SK-N-SH (cell line): Measurements from ENCODE around the gene HOMER2. TPM values are rescaled to one million over a fixed set of nuclear protein-coding genes. Genes with fewer than 3 reads are reported as not detected.

ENCODE experiments used
- CTCF ChIA-PET: fragments of 300-600, 350-600 bp; formaldehyde crosslinking; extraction: SDS; loops from one replicate; lab custom pipeline; 2021; lab: Yijun Ruan, JAX
- POLR2A ChIA-PET: fragments of 350-600 bp; sonication (Branson Sonifier 250); formaldehyde crosslinking; extraction: SDS; loops from one replicate; lab custom pipeline; 2020; ENCODE audit warnings: antibody characterized with exemption, inconsistent platforms; lab: Yijun Ruan, JAX
- DNase-seq: peaks from one replicate; pipeline ENCODE4 v3.0.0; 2012
- H2AFZ ChIP-seq: fragments of 200-600 bp; sonication (generic); 2 replicates; pipeline ENCODE4 v1.8.1; 2016; ENCODE audit warnings: antibody characterized with exemption, mild to moderate bottlenecking, low read depth
- H3F3A ChIP-seq: fragments of 200-600 bp; sonication (generic); replicated peaks from 2 replicates; pipeline ENCODE3; 2016; ENCODE audit warnings: antibody characterized with exemption, mild to moderate bottlenecking; ENCODE audit not compliant: insufficient read depth
- H3K27ac ChIP-seq, 2 experiments: fragments of 200-500 bp in 1 of 2; fragments of 200-600 bp in 1 of 2; sonication (Bioruptor generic) in 1 of 2; sonication (generic), shearing (Covaris generic) in 1 of 2; 2 replicates each; pipeline versions ENCODE4 v1.5.1 to v1.6.1; 2014 to 2016; ENCODE audit warnings: low read depth in 2 of 2, inconsistent platforms in 1 of 2, low read length in 1 of 2, mild to moderate bottlenecking in 1 of 2, mixed read lengths in 1 of 2
- H3K27me3 ChIP-seq: fragments of 200-600 bp; sonication (generic), shearing (Covaris generic); 2 replicates; pipeline ENCODE4 v1.6.1; 2016; ENCODE audit warnings: mixed run types; ENCODE audit not compliant: insufficient read depth
- H3K36me3 ChIP-seq, 2 experiments: fragments of 200-500 bp in 1 of 2; fragments of 200-600 bp in 1 of 2; sonication (Bioruptor generic) in 1 of 2; sonication (generic) in 1 of 2; replicated peaks in 1 of 2; 2 replicates each; pipeline versions ENCODE3 to v1.5.1; 2014 to 2016; ENCODE audit warnings: low read length in 1 of 2, mild to moderate bottlenecking in 1 of 2; ENCODE audit not compliant: insufficient read depth in 2 of 2, control insufficient read depth in 1 of 2
- H3K4me1 ChIP-seq, 2 experiments: fragments of 200-500 bp in 1 of 2; fragments of 200-600 bp in 1 of 2; sonication (Bioruptor generic) in 1 of 2; sonication (generic), shearing (Covaris generic) in 1 of 2; 2 replicates each; pipeline versions ENCODE4 v1.5.1 to v1.6.1; 2014 to 2016; ENCODE audit warnings: low read depth in 1 of 2, low read length in 1 of 2, mixed run types in 1 of 2; ENCODE audit not compliant: insufficient read depth in 2 of 2, control insufficient read depth in 1 of 2
- H3K4me2 ChIP-seq: fragments of 200-600 bp; sonication (generic), shearing (Covaris generic); 2 replicates; pipeline ENCODE4 v1.6.1; 2017; ENCODE audit warnings: mixed run types
- H3K4me3 ChIP-seq, 2 experiments: fragments of 200-500 bp in 1 of 2; fragments of 200-600 bp in 1 of 2; sonication (Bioruptor generic) in 1 of 2; sonication (generic), shearing (Covaris generic) in 1 of 2; 2 replicates each; pipeline versions ENCODE4 v1.5.1 to v1.8.1; 2014 to 2016; ENCODE audit warnings: low read depth in 2 of 2, inconsistent platforms in 1 of 2, low read length in 1 of 2, mild to moderate bottlenecking in 1 of 2, mixed read lengths in 1 of 2, moderate library complexity in 1 of 2
- H3K79me2 ChIP-seq: fragments of 200-600 bp; sonication (generic); 2 replicates; pipeline ENCODE4 v1.8.1; 2017; ENCODE audit warnings: mild to moderate bottlenecking; ENCODE audit not compliant: insufficient read depth
- H3K9ac ChIP-seq: fragments of 200-600 bp; sonication (generic); 2 replicates; pipeline ENCODE4 v1.6.1; 2017; ENCODE audit warnings: mixed run types
- H3K9me2 ChIP-seq: fragments of 200-600 bp; sonication (generic); 2 replicates; pipeline ENCODE4 v1.6.1; 2017; ENCODE audit warnings: mixed run types
- H3K9me3 ChIP-seq: fragments of 200-600 bp; sonication (generic); 2 replicates; pipeline ENCODE4 v1.6.1; 2017; ENCODE audit warnings: mixed run types, mild to moderate bottlenecking, moderate library complexity
- H4K20me1 ChIP-seq: fragments of 200-600 bp; sonication (generic); 2 replicates; pipeline ENCODE4 v1.6.1; 2017; ENCODE audit warnings: mild to moderate bottlenecking, mixed run types; ENCODE audit not compliant: insufficient read depth
- CHD2 ChIP-seq: fragments of 150-350 bp; IDR thresholded peaks from 2 replicates; pipeline ENCODE4 v1.6.1; 2018; ENCODE audit warnings: low read length; ENCODE audit not compliant: partially characterized antibody
- EP300 ChIP-seq, 2 experiments: IDR thresholded peaks; 2 replicates each; pipeline versions ENCODE4 v1.4.0 to v1.6.1; 2012; ENCODE audit warnings: borderline replicate concordance in 1 of 2, low read depth in 1 of 2, low read length in 1 of 2
- FOSL2 ChIP-seq: IDR thresholded peaks from 2 replicates; pipeline ENCODE4 v1.4.0; 2012; ENCODE audit warnings: low read depth, mild to moderate bottlenecking, moderate library complexity, borderline replicate concordance
- FOXM1 ChIP-seq: IDR thresholded peaks from 2 replicates; pipeline ENCODE4 v1.4.0; 2012; ENCODE audit warnings: low read depth, mild to moderate bottlenecking
- JUND ChIP-seq: IDR thresholded peaks from 2 replicates; pipeline ENCODE4 v1.4.0; 2012
- NFIC ChIP-seq: IDR thresholded peaks from 2 replicates; pipeline ENCODE4 v1.4.0; 2012; ENCODE audit warnings: borderline replicate concordance
- NRF1 ChIP-seq: IDR thresholded peaks from 2 replicates; pipeline ENCODE4 v1.6.1; 2012; ENCODE audit warnings: low read depth, mild to moderate bottlenecking, low read length
- RAD21 ChIP-seq: IDR thresholded peaks from 2 replicates; pipeline ENCODE4 v1.6.1; 2012; ENCODE audit warnings: mild to moderate bottlenecking, low read length
- RCOR1 ChIP-seq: fragments of 150-350 bp; IDR thresholded peaks from 2 replicates; pipeline ENCODE4 v1.6.1; 2017; ENCODE audit warnings: antibody characterized with exemption, low read length
- SMC3 ChIP-seq: IDR thresholded peaks from 2 replicates; pipeline ENCODE4 v1.6.1; 2012; ENCODE audit warnings: low read depth, low read length, improper control_type of control experiment
- TEAD4 ChIP-seq: IDR thresholded peaks from 2 replicates; pipeline ENCODE4 v1.4.0; 2012; ENCODE audit warnings: mild to moderate bottlenecking, borderline replicate concordance; ENCODE audit not compliant: insufficient read depth
- YY1 ChIP-seq: IDR thresholded peaks from 2 replicates; pipeline ENCODE4 v1.4.0; 2012; ENCODE audit warnings: low read depth, mild to moderate bottlenecking
- WGBS: methylation state at CpG from one replicate; pipeline ENCODE4 v1.1.6; 2017; ENCODE audit warnings: low lambda C conversion rate; 5-methylcytosine and 5-hydroxymethylcytosine counted together
- polyA plus RNA-seq, 3 experiments: library from polyadenylated mRNA; depleted of rRNA; stranded (reverse); fragments of >200 nt; gene quantifications; 2 replicates each; pipeline ENCODE4 v1.2.3, GENCODE V29; 2012
- TF ChIP-seq, protein P1 (sequence below): fragments of 200-600 bp; sonication (generic); IDR thresholded peaks from 2 replicates; pipeline ENCODE4 v1.6.1; 2017; ENCODE audit warnings: antibody characterized with exemption, mild to moderate bottlenecking, moderate library complexity
- TF ChIP-seq, protein P2 (sequence below): fragments of 150-350 bp; IDR thresholded peaks from 2 replicates; pipeline ENCODE4 v1.6.1; 2017; ENCODE audit warnings: antibody characterized with exemption, low read length, low read depth, borderline replicate concordance
- TF ChIP-seq, protein P3 (sequence below): IDR thresholded peaks from 2 replicates; pipeline ENCODE4 v1.6.1; 2012; ENCODE audit warnings: mild to moderate bottlenecking, low read depth, low read length, moderate library complexity
- TF ChIP-seq, protein P4 (sequence below): IDR thresholded peaks from 2 replicates; pipeline ENCODE4 v1.4.0; 2012; ENCODE audit warnings: low read depth
- TF ChIP-seq, protein P5 (sequence below): IDR thresholded peaks from 2 replicates; pipeline ENCODE4; 2012

Gene HOMER2
- polyA plus RNA-seq, 1 of the 3 experiments (the other 2 are of a cell fraction): 7.3 TPM

DNA sequence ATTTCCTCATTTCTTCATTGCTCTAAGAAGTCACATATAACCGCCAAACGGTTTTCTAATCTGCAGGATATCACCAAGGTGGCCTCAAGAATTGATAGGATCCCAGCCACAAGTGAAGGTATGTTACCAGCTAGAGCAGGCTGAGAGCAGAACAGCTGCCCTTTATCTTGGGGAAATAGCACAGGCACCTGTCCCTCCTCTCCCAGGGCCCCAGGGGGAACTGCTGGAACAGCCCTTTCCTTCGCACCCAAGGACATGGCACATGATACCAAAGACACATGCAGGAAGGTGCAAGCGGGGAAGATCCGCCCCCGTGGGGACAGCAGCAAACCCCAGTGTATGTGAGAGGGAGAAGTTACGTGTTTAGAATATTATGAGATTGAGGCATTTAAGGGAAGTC is 35.3 kb downstream of the HOMER2 start:
- Histone ChIP-seq H2AFZ (no peak overlapping the region), H4K20me1 (no peaks in the 10 kb centered on the region), H3K27ac (no peak overlapping the region), H3K4me3 (no peak overlapping the region), H3K9me2 (no peaks in the 10 kb centered on the region), H3K27me3 (no peaks in the 10 kb centered on the region), H3K4me1 (peaks cover 0 to 2% of the 10 kb centered on the region in 2 experiments; a peak in 1 of 4 replicates), H3K4me2 (no peak overlapping the region), H3K9ac (no peak overlapping the region), H3F3A (no peaks in the 10 kb centered on the region), H3K79me2 (no peaks in the 10 kb centered on the region), H3K9me3 (no peaks in the 10 kb centered on the region), H3K36me3 (no peaks in the 10 kb centered on the region)
- WGBS: 86% methylated on average over 7 of the region's 7 CpGs
- TF ChIP-seq CHD2 (no peak), NRF1 (no peak), FOXM1 (no peak), SMC3 (no peak), TEAD4 (no peak), FOSL2 (no peak), EP300 (IDR thresholded peaks at IDR 0.05; ENCODE audit: borderline replicate concordance in 1 of 2, low read depth in 1 of 2, low read length in 1 of 2) (no peak), JUND (no peak), RCOR1 (no peak), YY1 (no peak), NFIC (no peak), RAD21 (no peak)
- TF ChIP-seq, protein P1, sequence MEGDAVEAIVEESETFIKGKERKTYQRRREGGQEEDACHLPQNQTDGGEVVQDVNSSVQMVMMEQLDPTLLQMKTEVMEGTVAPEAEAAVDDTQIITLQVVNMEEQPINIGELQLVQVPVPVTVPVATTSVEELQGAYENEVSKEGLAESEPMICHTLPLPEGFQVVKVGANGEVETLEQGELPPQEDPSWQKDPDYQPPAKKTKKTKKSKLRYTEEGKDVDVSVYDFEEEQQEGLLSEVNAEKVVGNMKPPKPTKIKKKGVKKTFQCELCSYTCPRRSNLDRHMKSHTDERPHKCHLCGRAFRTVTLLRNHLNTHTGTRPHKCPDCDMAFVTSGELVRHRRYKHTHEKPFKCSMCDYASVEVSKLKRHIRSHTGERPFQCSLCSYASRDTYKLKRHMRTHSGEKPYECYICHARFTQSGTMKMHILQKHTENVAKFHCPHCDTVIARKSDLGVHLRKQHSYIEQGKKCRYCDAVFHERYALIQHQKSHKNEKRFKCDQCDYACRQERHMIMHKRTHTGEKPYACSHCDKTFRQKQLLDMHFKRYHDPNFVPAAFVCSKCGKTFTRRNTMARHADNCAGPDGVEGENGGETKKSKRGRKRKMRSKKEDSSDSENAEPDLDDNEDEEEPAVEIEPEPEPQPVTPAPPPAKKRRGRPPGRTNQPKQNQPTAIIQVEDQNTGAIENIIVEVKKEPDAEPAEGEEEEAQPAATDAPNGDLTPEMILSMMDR: no peak
- TF ChIP-seq, protein P2, sequence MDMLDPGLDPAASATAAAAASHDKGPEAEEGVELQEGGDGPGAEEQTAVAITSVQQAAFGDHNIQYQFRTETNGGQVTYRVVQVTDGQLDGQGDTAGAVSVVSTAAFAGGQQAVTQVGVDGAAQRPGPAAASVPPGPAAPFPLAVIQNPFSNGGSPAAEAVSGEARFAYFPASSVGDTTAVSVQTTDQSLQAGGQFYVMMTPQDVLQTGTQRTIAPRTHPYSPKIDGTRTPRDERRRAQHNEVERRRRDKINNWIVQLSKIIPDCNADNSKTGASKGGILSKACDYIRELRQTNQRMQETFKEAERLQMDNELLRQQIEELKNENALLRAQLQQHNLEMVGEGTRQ: no peak
- TF ChIP-seq, protein P3, sequence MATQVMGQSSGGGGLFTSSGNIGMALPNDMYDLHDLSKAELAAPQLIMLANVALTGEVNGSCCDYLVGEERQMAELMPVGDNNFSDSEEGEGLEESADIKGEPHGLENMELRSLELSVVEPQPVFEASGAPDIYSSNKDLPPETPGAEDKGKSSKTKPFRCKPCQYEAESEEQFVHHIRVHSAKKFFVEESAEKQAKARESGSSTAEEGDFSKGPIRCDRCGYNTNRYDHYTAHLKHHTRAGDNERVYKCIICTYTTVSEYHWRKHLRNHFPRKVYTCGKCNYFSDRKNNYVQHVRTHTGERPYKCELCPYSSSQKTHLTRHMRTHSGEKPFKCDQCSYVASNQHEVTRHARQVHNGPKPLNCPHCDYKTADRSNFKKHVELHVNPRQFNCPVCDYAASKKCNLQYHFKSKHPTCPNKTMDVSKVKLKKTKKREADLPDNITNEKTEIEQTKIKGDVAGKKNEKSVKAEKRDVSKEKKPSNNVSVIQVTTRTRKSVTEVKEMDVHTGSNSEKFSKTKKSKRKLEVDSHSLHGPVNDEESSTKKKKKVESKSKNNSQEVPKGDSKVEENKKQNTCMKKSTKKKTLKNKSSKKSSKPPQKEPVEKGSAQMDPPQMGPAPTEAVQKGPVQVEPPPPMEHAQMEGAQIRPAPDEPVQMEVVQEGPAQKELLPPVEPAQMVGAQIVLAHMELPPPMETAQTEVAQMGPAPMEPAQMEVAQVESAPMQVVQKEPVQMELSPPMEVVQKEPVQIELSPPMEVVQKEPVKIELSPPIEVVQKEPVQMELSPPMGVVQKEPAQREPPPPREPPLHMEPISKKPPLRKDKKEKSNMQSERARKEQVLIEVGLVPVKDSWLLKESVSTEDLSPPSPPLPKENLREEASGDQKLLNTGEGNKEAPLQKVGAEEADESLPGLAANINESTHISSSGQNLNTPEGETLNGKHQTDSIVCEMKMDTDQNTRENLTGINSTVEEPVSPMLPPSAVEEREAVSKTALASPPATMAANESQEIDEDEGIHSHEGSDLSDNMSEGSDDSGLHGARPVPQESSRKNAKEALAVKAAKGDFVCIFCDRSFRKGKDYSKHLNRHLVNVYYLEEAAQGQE: no peak
- TF ChIP-seq, protein P4, sequence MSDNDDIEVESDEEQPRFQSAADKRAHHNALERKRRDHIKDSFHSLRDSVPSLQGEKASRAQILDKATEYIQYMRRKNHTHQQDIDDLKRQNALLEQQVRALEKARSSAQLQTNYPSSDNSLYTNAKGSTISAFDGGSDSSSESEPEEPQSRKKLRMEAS: no peak
- TF ChIP-seq, protein P5, sequence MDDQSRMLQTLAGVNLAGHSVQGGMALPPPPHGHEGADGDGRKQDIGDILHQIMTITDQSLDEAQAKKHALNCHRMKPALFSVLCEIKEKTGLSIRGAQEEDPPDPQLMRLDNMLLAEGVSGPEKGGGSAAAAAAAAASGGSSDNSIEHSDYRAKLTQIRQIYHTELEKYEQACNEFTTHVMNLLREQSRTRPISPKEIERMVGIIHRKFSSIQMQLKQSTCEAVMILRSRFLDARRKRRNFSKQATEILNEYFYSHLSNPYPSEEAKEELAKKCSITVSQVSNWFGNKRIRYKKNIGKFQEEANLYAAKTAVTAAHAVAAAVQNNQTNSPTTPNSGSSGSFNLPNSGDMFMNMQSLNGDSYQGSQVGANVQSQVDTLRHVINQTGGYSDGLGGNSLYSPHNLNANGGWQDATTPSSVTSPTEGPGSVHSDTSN: no peak
- CTCF ChIA-PET: no interaction called here
- DNase-seq: no peak
- POLR2A ChIA-PET: no interaction called here
